GM18502 (cell line): Measurements from ENCODE around the gene GPR15.

Source experiments
- ATAC-seq: cut with Tn5 transposase; IDR thresholded peaks from one replicate; pipeline ENCODE4 v1.9.1; 2021; ENCODE audit warnings: mild to moderate bottlenecking; ENCODE audit not compliant: unreplicated experiment, poor library complexity

GPR15 gene

DNA sequence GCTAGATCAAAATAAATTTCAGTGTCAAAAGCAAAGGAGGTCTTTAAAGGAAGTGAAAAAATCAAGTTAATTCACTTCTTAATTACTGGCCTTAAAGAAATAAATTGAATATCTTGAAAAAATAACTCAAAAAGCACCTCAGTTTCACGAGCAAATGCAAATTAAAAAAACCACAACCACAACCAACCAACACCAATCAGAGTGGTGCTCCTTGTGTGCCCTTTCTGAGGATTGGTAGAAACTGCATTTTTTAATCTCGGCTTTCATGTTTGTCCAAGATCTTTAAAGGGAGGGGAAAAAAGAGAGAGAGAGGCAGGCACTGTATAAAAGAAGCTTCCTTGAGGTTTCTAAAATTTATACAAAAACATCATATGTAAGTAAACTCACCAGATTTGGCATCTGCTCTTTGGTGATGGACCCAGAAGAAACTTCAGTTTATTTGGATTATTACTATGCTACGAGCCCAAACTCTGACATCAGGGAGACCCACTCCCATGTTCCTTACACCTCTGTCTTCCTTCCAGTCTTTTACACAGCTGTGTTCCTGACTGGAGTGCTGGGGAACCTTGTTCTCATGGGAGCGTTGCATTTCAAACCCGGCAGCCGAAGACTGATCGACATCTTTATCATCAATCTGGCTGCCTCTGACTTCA, at the start of gene GPR15:
Gene GPR15, plus strand, starts transcription at position 357 of the 653 bp plus-strand sequence. Its CDS starts 56 bp downstream, at position 413.
- ATAC-seq = peak; percentile 37

DNA sequence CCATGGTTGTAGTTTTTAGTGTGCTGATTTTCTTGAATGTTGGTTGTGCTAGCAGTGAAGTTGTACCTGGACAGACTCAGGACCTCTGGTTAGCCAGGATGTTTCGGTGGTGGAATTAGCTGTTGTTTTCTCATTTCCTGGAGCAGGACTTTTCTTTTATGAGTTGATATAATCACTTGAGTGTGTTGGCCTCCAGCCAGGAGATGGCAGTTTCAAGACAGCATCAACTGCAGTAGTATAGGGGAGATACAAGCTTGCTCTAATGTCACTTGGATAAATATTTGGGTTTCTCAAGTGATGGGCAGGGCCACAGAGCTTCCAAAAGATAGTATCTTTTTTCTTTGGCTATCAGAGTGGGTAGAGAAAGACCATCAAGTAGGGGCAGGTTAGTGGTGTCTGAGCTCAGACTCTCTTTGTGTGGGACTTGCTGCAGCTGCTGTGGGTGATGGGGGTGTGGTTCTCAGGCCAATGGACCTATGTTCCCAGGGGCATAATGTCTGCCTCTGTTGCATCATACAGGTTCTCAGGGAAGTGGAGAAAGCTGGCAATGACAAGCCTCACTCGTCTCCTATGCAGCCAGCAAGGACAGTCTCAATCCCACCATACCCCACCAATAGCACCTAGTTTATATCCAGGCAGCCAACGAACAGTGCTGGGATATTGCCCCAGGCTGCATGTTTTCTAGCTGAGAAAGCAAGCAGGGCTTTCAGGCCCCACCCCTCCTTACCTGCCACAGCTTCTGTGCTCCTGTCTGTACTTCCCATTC, 48.9 kb upstream of the GPR15 start:
- no peak for ATAC-seq

DNA sequence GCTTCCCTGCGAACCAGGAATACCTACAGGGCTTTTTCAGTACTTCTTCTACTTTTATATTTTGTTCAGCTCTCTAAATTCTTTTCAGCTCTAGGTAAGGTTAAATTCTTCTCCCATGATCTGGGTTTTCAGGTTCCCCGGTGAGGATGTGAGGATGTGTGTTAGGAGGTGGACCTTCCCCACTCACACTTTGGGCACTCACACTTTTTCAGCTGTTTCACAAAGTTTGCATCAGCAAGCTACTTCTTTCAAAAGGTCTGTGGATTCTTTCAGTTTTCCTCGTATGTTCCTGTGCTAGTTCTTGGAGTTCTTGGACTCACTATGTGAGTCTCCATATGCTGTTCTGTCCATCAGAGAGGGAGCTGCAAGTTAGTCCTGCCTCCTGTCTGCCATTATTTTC, 48.2 kb upstream of the GPR15 start:
- no peak for ATAC-seq

DNA sequence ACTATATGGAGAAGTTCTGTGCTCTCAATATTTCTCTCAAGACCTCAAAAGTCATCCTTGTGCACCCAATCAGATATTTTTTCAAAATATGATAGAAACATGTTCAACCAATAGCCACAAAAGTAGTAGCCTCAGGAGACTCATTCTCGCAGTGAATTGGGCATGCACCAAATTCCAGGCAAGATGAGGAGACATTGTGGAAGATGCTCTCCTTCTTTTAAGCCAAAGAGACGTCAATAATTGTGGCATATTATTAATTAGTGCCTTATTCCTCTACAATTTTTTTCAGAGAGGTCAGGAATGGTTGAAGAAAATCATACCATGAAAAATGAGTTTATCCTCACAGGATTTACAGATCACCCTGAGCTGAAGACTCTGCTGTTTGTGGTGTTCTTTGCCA, 34.4 kb upstream of the GPR15 start, which contains the start of gene OR5K2:
Gene OR5K2, plus strand, starts transcription at position 301 of the 400 bp plus-strand sequence. Its CDS starts 0 bp downstream, at position 301.
- no peak for ATAC-seq

DNA sequence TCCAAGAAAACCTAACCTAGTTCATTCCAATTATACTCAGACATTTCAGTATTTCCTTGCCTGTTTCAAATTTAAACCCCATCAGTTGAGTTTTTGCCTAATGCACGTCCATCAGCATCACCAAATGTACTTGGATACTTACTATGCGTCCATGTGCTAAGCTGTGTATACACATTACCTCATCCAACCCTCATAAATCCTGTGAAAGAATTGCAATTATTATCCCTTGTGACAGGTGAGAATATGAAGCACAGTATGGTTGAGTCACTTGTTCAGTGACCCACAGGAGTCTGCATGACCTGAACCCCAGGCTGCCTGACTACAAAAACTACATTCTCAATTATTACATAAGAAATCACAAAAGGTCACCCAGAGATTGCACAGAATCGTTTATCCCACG, 31.8 kb upstream of the GPR15 start:
- ATAC-seq = no peak

DNA sequence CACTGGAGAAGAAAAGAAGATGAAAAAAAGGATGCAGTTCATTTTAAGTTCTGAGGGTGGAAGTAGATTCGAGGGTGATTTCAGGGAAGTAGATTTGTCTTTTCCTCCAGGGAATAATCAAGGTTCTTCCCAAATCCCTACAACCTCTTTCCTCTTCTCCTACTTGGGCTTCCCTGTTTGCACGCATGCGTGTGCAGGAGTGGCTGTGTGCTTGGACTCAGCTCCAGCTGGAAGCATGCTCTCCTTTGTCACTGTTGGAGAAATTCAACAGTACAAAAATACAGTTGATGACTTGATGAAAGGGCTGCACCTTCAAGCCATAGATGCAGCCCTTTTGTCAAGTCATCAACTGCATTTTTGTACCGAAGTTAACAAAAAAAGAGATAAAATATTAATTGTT, 30.5 kb upstream of the GPR15 start:
- no peak for ATAC-seq

DNA sequence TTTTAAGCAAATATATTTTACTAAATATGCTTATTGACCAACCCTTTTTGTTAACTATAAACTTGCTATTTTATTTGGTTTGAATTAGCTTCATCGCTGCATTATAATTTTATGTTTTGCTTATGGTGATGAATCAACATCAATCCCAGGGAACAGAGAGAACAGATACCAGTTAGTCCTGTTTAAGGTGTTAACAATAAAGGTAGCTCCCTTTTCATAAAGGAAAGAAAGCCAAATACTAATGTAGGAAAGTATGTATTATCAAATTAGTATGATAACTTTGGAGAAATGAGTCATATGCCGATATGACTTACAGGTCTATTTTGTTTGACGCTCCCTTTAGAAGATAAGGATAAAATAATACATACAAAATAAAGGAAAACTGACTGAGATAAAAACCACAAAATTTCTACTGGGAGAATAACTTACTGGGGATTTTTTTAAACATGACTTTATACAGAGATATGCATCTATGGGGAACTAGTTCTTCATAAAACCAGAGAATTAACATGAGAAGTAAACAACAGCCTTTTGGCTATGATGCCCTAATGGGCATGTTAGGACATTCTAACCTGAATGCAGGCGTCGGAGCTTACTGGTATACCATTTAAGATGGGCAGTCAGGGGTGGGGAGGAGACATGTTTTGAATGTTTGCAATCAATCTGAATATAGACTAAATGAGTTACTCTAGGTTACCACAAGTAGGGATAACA, 29.8 kb upstream of the GPR15 start:
- no peak for ATAC-seq

DNA sequence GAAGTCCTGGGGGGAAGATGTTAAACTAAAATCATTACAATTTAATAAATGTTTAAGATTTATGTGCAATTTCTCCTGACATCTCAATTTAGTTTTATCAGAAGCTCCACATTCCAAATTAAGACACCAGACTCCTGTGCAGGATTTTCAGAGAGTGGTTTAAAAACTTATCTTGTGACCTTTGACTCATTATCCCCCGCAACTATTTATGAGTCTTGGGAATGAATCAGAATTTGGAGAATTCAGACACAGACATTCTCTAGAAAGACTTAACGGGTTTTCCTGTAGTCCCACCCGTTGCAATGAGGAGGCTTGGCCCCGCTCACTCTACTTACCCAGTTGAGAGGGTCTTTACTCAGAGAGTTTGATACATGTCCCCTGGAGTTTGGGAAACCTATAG, 27.2 kb upstream of the GPR15 start:
- ATAC-seq = no peak

DNA sequence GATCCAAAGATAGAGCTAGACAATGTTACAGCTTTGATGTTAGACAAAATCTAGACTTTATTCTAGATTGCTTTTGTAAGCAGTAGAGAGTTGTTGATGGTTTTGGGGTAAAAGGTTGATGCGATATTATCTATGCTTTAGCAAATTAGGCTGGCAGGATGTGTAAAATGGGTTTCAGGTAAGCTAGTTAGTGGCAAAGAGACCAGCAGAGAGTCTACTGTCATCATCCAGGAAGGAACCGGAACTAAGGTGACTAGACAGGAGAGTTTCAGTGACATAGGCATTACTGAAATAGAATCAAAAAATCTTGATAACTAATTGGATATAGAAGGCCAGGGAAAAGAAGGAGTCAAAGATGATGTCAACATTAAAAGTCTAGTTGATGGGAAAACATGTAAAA, 23.2 kb upstream of the GPR15 start:
- no peak for ATAC-seq

DNA sequence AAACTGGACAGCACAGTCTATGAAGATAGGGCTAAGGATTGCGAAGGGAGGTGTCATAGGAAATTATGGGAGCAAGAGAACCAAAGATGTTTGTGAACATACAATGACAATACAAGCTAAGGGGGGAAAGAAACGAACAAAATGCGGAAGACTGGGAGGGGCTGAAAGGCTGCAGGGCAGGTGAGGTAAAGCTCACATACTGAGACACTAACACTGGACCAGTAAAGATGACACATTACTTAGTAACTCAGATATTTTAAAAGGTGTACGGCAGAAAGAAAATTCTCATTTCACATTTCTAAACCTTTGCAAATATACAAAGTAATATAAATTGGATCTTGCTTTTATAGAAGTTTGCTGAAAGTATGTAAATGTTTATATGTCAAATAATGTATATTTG, 19.2 kb upstream of the GPR15 start:
- ATAC-seq = no peak

DNA sequence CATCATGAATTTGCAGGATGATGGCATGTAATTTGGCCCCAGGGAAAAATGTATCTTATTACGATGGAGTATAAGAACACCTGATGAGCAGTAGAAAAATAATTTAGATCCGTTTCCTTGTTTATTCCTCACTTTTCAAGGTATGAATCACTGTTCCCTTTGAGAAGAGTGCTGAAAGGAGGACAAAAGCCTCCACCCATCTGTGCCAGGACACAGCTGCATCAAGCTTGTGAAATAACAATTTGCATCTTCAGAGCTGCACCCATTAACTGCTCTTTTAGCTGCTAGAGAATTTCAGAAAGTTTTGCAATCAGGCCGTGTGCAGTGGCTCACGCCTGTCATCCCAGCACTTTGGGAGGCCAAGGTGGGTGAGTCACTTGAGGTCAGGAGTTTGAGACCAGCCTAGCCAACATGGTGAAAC, 18.7 kb upstream of the GPR15 start:
- ATAC-seq = no peak

DNA sequence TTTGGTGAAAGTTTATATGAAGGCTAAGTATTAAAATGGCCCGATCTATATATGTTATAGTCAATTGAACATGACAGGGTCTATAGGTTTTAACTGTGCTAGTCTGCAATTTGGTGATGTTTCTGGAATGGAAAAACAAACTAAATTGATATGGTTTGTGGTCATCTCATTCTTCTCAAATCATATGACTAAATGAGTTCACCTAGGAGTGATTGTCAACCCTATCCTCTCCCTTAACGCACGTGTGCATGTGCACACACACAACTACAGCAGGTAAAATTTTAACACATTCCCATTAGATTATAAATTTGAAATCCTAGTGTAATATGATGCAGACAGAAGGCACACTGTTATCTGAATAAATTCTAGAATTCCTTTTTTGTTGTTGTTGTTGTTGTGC, 18.0 kb upstream of the GPR15 start:
- ATAC-seq = no peak

DNA sequence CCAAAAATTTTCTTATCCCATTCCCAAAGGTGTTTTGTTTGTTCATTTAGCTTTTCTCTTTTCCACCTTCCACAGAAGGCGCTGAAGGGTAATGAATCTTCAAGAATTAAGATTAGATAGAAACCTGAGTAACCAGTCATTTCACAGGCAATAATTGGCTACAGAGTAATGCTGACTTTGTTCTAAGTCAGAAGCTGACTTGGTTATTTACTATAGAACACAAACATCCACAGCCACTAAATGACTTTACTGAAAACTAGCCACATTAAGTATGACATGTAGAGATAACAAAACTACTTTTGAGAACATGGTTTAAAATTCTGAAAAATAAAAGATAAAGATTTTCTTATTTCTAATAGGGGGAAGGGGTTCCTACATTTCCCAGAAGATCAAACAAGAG, 16.8 kb upstream of the GPR15 start:
- ATAC-seq = no peak

DNA sequence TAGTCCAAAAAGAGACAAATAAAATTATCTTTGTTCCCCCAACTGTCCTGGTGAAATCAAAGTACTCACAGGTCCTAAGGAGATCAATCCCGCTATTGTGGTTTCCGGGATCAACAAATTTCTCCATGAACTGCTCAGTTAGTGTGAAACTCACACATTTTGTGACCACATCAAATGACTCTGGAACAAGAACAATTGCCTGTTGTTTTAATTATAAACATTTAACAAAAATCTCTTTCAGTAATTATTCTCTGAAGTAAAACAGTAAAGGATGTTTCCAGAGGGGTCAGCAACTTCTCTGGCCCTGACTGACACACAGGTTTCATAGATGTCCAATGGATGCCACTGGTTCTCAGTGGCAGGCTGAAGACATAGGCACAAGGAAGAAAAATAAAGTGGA, 13.0 kb upstream of the GPR15 start:
- ATAC-seq = no peak

DNA sequence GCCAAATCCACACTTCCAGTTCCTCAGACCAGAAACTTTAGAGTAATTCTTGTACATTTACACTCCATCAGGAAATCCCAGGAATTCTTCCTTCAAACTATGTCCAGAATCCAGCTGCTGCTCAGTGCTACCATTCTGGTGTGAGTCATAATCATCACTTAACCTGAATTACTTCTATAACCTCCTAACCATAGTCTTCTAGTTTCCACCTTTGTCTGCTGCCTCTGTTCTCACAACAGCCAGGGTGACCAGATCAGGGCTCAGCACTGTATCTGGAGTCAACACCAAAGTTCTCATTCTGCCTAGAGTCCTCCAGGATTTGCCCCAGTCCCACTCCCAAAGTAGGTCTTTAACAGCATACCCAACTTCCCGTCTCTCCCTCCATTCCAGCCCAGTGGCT, 12.4 kb upstream of the GPR15 start:
- ATAC-seq = no peak

DNA sequence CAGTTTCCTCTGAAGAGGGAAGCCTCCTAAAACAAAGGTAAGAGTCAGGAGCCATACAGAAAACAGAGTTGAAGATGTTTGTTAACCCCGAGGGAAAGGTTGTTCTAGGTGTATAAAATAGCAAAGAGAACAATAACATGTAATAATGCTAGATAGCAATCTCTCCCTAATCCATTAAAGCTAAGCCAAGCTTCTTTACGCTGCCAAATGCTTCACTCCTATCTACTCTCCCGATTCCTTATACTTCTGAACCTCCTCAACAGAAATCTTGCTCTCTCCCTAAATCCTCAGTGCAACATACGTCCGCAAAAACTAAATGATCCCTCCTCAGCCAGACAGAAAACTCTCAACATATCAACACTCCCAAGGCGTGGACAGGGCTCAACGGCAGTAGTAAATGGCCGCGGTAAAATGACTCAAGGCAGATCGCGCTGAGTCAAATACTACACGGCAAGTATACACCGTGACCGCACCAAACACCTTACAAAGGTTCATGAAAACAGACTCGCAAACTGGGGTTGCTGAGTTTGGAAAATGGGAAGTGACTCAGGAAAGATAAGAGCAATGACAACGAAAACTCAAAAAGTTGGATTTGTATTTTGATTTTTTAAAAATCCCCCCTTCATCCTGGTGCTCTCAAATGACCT, 9.8 kb upstream of the GPR15 start:
- peak; percentile 52 for ATAC-seq

DNA sequence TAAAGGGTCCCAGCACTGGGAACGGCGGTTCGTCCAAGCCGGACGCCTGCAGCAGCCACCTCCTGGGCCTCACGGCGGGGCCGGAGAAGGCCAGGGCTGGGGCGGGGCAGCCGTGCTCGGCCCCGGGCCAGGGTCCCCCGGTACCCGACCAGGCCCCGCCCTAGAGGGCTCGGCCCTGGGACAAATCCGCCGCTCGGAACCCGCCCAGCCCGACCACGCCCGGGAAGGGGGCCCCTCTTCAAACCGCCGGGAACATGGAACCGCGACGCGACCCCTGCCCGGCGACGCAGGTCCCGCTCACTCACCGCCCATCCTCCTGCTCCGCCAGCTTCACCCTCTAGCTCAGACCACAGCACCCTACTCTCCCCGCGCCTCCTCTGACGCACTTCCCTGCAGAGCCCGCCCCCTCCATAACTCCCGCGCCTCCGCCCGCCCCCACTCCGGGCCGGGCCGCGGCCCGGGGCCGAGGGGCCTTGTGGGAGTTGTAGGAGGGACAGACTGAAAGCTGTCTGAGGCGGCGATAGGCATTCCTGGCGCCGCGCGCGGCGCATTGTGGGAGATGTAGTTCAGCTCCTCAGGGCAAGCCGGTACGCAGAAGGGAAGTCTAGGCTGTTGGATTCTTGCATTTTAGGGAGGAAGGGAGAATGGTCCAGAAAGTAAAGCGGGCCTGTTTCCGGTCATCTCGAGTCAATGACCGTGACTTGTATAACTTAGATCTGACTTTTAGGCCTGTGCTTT, 9.1 kb upstream of the GPR15 start, which contains the start of gene CLDND1:
Gene CLDND1, minus strand, starts transcription at position 359 of the 738 bp plus-strand sequence. CDS start 1,478 bp downstream, outside the sequence.
- peak; percentile 87 for ATAC-seq

DNA sequence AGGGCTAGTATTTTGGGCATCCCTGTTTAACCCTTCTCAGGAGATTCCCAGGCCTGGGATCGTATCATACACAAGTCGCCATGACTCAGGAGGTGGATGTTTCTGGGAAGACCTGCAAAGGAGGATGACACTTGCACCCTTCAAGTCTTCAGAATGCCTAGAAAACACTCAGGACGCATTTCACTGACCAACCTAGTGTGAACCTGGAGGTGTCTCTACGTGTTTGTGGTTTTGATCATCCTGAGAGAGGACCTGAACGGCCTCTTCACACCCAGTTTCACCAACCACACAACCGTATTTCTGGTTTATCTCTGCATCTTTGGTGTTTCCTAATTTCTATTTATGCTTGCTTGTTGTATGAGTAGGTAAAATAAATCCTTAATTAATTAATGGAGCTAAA, 6.3 kb upstream of the GPR15 start:
- no peak for ATAC-seq

DNA sequence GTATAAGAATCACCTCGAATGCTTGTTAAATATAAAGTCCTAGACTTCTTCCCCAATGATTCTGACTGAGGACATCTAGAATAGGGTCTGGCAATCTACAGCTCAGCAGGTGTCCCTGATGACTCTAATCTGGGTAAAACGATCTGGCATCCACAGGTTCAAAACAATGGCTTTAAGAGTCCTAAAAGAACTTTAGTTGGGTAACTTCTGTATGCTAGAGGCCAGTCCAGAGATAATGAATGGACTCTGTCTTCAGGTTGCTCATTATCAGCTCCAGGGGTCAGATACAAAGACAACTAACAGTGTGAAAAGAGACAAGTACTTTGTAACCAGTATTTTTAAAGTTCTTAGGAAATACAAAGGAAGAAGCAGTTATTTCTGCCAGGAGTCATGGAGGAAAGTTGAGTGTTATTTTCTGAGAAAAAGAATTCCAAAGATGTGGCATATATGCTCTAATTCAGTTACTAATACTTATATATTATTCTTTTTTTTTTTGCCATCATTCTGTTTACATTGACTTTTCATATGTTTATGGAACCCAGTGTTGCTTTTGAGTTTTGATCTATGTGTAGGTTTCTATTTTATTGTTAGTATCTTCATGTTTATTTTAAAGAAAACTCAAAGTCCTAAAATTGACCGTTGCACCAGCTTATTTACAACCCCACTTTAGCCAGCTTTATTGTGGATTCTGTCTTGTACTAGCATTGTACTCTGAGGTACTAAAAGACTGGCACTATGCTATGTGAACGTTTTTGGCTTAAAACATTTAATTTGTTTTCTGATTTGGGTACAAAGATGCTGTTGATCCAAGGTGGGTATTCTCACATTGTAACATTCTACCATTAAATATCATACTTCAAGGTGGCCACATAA, 3.1 kb upstream of the GPR15 start:
- ATAC-seq = no peak
